ENCODE data around the gene DHRS12. TPM values are rescaled to one million over a fixed set of nuclear protein-coding genes. Genes with fewer than 3 reads are reported as not detected.

The DHRS12 gene
- total and polyA plus RNA-seq, 2 donors from 2014 or later = 20.4 to 36.1 TPM

DNA sequence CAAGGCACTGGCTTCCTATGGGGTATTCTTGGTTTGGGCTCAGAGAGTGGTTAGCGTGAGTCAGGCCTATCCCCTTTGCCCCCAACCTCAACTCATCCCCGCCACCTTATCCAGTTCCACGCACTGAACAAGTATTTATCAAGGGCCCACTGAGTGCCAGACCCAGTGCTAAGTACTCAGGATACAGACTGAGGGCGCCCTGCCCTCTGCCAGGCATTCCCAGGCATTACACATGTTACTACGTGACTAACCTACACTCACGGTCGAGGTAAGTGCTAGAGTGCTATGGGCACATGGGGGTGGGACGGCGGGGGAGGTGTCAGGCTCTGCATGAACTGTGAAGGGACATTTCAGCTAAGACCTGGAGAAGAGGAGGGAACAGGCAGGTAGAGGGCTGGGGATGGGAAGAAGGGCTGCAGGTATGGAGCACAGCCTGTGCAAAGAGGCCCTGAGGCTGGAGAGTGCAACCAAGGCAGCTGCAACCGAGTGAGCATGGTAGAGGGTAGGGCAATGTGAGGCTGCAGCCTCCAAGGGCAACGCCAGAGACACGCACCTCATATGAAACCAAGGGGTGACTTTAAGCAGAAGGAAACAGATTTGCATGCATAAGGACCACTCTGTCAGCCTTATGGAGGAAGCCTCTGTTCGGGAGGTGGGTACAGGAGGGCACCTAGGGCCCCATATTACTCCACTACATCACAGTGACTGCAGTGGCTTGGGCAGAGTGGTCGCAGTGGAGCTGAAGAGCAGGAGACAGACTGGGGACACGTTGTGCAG is 22.5 kb downstream of the DHRS12 start:
- no peak overlapping the region for H3K27ac ChIP-seq (ENCODE audit: low read depth in 2 of 2, low read length in 2 of 2)
- H3K9me3 ChIP-seq (ENCODE audit: control insufficient read depth in 2 of 3, insufficient read depth in 1 of 3, low read length in 3 of 3) = no peaks in the 10 kb centered on the region
- no peak overlapping the region for H3K9ac ChIP-seq (ENCODE audit: low read length in 3 of 3)
- TF ChIP-seq, protein P1, sequence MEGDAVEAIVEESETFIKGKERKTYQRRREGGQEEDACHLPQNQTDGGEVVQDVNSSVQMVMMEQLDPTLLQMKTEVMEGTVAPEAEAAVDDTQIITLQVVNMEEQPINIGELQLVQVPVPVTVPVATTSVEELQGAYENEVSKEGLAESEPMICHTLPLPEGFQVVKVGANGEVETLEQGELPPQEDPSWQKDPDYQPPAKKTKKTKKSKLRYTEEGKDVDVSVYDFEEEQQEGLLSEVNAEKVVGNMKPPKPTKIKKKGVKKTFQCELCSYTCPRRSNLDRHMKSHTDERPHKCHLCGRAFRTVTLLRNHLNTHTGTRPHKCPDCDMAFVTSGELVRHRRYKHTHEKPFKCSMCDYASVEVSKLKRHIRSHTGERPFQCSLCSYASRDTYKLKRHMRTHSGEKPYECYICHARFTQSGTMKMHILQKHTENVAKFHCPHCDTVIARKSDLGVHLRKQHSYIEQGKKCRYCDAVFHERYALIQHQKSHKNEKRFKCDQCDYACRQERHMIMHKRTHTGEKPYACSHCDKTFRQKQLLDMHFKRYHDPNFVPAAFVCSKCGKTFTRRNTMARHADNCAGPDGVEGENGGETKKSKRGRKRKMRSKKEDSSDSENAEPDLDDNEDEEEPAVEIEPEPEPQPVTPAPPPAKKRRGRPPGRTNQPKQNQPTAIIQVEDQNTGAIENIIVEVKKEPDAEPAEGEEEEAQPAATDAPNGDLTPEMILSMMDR (IDR thresholded peaks at IDR 0.05; ENCODE audit: borderline replicate concordance, extremely low read depth, insufficient read depth) = peak; percentile 9
- FAIRE-seq = no peak
- no peak overlapping the region for H3K4me3 ChIP-seq (ENCODE audit: low read length in 3 of 3)
- DNase-seq = no peak
- no peaks in the 10 kb centered on the region for H3K4me1 ChIP-seq (ENCODE audit: control insufficient read depth in 2 of 3, insufficient read depth in 2 of 3, low read depth in 1 of 3, low read length in 3 of 3)
- no peaks in the 10 kb centered on the region for H3K27me3 ChIP-seq (ENCODE audit: control insufficient read depth, insufficient read depth, low read length)
- no peaks in the 10 kb centered on the region for H3K36me3 ChIP-seq (ENCODE audit: control insufficient read depth in 2 of 3, insufficient read depth in 3 of 3, low read length in 3 of 3)
- intact Hi-C loops (cut with DNase I) = no loop called here

DNA sequence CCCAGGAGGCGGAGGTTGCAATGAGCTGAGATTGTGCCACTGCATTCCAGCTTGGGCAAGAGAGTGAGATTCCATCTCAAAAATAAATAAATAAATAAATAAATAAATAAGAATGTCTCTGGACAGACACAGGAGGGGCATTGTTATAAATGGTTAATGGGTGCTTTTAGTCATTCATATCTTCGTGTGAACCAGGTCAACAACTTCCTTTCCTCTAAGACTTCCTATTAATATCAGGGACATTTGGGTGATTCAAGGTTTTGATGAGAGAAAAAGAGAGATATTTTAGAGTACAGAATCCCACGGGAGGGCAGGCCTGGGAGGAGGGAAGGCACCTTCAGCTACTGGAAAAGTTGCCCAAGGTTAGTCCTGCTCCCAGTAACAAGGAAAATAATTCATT is 23.9 kb downstream of the DHRS12 start:
- Histone ChIP-seq H3K9me3 (ENCODE audit: control insufficient read depth in 2 of 3, insufficient read depth in 1 of 3, low read length in 3 of 3) (no peaks in the 10 kb centered on the region), H3K4me1 (ENCODE audit: control insufficient read depth in 2 of 3, insufficient read depth in 2 of 3, low read depth in 1 of 3, low read length in 3 of 3) (no peaks in the 10 kb centered on the region), H3K4me3 (ENCODE audit: low read length in 3 of 3) (no peak overlapping the region), H3K27me3 (ENCODE audit: control insufficient read depth, insufficient read depth, low read length) (no peaks in the 10 kb centered on the region), H3K27ac (ENCODE audit: low read depth in 2 of 2, low read length in 2 of 2) (no peak overlapping the region), H3K36me3 (ENCODE audit: control insufficient read depth in 2 of 3, insufficient read depth in 3 of 3, low read length in 3 of 3) (no peaks in the 10 kb centered on the region), H3K9ac (ENCODE audit: low read length in 3 of 3) (no peak overlapping the region)
- DNase-seq (no peak), FAIRE-seq (no peak)
- intact Hi-C loops (cut with DNase I) = no loop called here
- TF ChIP-seq, protein P1 (IDR thresholded peaks at IDR 0.05; ENCODE audit: borderline replicate concordance, extremely low read depth, insufficient read depth) = no peak

DNA sequence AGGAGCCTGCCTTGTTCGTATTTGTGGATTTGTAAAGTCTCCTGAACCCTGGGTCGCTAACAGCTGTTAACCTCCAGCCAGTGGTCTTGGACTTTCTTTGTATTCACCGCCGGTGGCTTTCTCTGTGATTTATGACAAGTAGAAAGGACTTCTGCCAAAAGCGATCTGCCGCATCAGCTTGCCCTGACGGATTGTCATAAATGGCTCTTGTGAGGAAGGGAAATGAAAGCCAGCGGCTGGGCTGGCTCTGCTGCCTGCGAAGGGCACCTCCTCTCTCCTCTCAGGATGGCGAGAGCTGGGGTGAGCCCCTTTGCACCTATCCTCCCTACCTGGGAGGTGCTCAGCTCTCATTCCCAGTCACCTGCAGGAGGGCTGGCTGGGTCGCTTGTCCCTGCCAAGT is 25.6 kb downstream of the DHRS12 start:
- Histone ChIP-seq H3K9ac (ENCODE audit: low read length in 3 of 3) (no peak overlapping the region), H3K4me1 (ENCODE audit: control insufficient read depth in 2 of 3, insufficient read depth in 2 of 3, low read depth in 1 of 3, low read length in 3 of 3) (no peaks in the 10 kb centered on the region), H3K27ac (ENCODE audit: low read depth in 2 of 2, low read length in 2 of 2) (no peak overlapping the region), H3K9me3 (ENCODE audit: control insufficient read depth in 2 of 3, insufficient read depth in 1 of 3, low read length in 3 of 3) (no peaks in the 10 kb centered on the region), H3K36me3 (ENCODE audit: control insufficient read depth in 2 of 3, insufficient read depth in 3 of 3, low read length in 3 of 3) (no peaks in the 10 kb centered on the region), H3K27me3 (ENCODE audit: control insufficient read depth, insufficient read depth, low read length) (no peaks in the 10 kb centered on the region), H3K4me3 (ENCODE audit: low read length in 3 of 3) (no peak overlapping the region)
- TF ChIP-seq, protein P1 (IDR thresholded peaks at IDR 0.05; ENCODE audit: borderline replicate concordance, extremely low read depth, insufficient read depth) = no peak
- intact Hi-C loops (cut with DNase I) = no loop called here
- DNase-seq = peak in 1 of 5 donors; percentile 52
- FAIRE-seq = no peak

Measured in kidney (tissue), 14 donors.